ENCODE data around the gene TOM1. TPM values are rescaled to one million over a fixed set of nuclear protein-coding genes. Genes with fewer than 3 reads are reported as not detected.

Gene TOM1
- total RNA-seq = 10 to 100 TPM; 15.1 to 17.0 TPM
- 34.5 TPM for polyA plus RNA-seq

DNA sequence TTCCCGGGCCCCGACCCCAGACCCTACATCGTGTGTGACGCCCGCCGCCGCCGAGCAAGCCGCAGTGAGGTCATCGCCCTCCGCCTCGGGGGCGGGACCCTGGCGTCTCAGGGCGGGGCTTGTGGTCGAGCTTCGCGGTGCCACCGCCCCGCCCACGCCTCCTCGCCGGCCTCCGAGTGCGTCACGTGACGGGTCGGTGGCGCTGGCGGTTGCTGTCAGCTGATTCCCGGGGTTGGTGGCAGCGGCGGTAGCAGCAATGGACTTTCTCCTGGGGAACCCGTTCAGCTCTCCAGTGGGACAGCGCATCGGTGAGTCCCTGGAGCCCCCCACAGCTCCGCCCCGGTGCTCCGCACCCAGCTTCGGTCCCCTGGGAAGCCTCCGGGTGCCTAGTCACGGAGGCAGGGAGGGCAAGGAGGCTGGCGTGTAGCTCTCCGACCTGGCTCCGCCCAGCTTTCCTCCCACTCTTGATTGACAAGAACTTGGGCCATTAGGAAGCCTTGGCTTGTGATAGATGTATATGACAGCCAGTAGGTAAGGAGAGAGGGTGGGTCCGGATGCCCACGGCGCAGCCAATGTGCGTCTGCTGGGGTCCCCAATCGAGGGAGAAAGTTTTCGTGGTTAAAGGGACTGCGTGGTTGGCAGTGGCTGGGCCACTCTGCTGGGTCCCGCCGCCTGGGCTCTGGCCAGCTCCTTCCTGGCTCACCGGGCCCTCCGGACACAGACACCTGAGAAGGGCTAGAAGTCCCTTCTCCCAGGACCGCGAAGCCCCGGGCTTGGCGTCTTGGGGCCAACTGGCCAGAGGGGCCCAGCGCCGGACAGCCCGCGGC lies at the start of gene TOM1:
TOM1 (plus strand) TSS at position 222 of the 827 bp plus-strand sequence; CDS start at position 257, 35 bp downstream.
- DNase-seq = peak; percentile 94 to 99 (median 98)
- peaks cover 0 to 1% of the 10 kb centered on the region in 2 donors for H3K27me3 Mint-ChIP-seq
- ChIA-PET CTCF (interaction anchor here (1.1 to 1.8 kb wide), 6 partner anchors 14 to 68 kb away, joined by 3 to 8 read pairs (median 4); partner anchors contain the start of gene HMGXB4), POLR2A (interaction anchor here (0.6 to 2.0 kb wide), 5 partner anchors 11 to 51 kb away, joined by 3 to 22 read pairs (median 8); partner anchors contain the start of gene HMGXB4)
- H3K36me3 Mint-ChIP-seq = peaks cover 0 to 22% (median 6%) of the 10 kb centered on the region in 3 donors
- peaks cover 28 to 49% (median 33%) of the 10 kb centered on the region in 3 donors for H3K4me1 Mint-ChIP-seq
- Histone ChIP-seq H3K36me3 (ENCODE audit: insufficient read depth, low read length) (no peaks in the 10 kb centered on the region), H3K27ac (ENCODE audit: low read depth, low read length) (peak within 1 kb of the TSS; percentile 99), H3K27me3 (ENCODE audit: insufficient read depth, low read length, poor library complexity, severe bottlenecking) (no peaks in the 10 kb centered on the region), H3K4me3 (ENCODE audit: low read length) (peak within 1 kb of the TSS; percentile 98), H3K4me1 (ENCODE audit: insufficient read depth, low read length) (peaks cover 21% of the 10 kb centered on the region), H3K9me3 (ENCODE audit: low read length) (no peaks in the 10 kb centered on the region)
- H3K9me3 Mint-ChIP-seq = no peaks in the 10 kb centered on the region
- H3K27ac Mint-ChIP-seq = peak within 1 kb of the TSS; percentile 95 to 99 (median 99)
- H3K4me3 Mint-ChIP-seq = peak within 1 kb of the TSS; percentile 93 to 98 (median 95)

DNA sequence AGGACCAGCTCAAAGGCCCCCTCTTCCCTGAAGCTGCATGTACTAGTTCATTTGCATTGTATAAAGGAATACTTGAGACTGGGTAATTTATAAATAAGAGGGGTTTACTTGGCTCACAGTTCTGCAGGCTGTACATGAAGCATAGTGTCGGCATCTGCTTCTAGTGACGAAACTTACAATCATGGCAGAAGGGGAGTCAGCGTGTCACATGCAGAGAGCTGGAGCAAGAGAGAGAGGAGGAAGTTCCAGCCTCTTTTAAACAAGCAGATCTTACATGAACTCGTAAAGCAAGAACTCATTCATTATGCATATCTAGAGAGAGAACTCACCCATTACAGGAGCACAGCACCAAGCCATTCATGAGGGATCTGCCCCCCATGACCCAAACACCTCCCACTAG lies 49.5 kb upstream of the TOM1 start:
- Mint-ChIP-seq H3K36me3 (no peaks in the 10 kb centered on the region), H3K4me3 (no peak overlapping the region), H3K4me1 (no peaks in the 10 kb centered on the region), H3K9me3 (no peaks in the 10 kb centered on the region), H3K27ac (no peak overlapping the region), H3K27me3 (peaks cover 7 to 29% of the 10 kb centered on the region in 2 donors)
- Histone ChIP-seq H3K4me3 (ENCODE audit: low read length) (no peak overlapping the region), H3K4me1 (ENCODE audit: insufficient read depth, low read length) (no peaks in the 10 kb centered on the region), H3K27me3 (ENCODE audit: insufficient read depth, low read length, poor library complexity, severe bottlenecking) (no peaks in the 10 kb centered on the region), H3K9me3 (ENCODE audit: low read length) (no peaks in the 10 kb centered on the region), H3K27ac (ENCODE audit: low read depth, low read length) (no peak overlapping the region), H3K36me3 (ENCODE audit: insufficient read depth, low read length) (no peaks in the 10 kb centered on the region)
- ChIA-PET CTCF (no interaction called here), POLR2A (no interaction called here)
- no peak for DNase-seq

DNA sequence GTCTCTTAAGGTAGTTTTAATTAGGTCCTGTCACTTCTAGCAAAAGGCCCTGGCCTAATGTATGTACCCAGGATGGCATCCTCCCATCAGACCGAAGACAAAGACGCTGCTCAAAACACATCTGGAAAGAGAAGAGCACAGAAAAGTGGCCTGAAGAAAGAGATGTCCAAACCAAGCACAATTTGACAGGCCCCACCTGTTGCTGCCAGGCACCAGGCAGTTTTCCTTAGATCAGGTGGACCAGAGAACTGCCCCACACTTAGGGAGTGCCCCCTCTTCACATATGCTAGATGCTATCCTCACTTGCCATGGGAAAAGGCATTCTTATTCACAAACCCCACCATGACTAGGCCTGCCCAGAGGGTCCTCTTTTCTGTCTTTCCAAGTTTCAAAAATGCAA lies 45.7 kb upstream of the TOM1 start:
- Mint-ChIP-seq H3K4me1 (peaks cover 16 to 19% (median 18%) of the 10 kb centered on the region in 3 donors), H3K4me3 (peak overlapping the region in 1 of 7 donors; percentile 61), H3K36me3 (peaks cover 0 to 8% (median 0%) of the 10 kb centered on the region in 3 donors), H3K27ac (no peak overlapping the region), H3K27me3 (peaks cover 5 to 7% of the 10 kb centered on the region in 2 donors), H3K9me3 (no peaks in the 10 kb centered on the region)
- peaks cover 16% of the 10 kb centered on the region for H3K4me1 ChIP-seq (ENCODE audit: insufficient read depth, low read length)
- ChIA-PET POLR2A (no interaction called here), CTCF (no interaction called here)
- no peak for DNase-seq
- no peaks in the 10 kb centered on the region for H3K27me3 ChIP-seq (ENCODE audit: insufficient read depth, low read length, poor library complexity, severe bottlenecking)
- no peaks in the 10 kb centered on the region for H3K36me3 ChIP-seq (ENCODE audit: insufficient read depth, low read length)
- no peak overlapping the region for H3K27ac ChIP-seq (ENCODE audit: low read depth, low read length)
- H3K4me3 ChIP-seq (ENCODE audit: low read length) = no peak overlapping the region
- H3K9me3 ChIP-seq (ENCODE audit: low read length) = no peaks in the 10 kb centered on the region

DNA sequence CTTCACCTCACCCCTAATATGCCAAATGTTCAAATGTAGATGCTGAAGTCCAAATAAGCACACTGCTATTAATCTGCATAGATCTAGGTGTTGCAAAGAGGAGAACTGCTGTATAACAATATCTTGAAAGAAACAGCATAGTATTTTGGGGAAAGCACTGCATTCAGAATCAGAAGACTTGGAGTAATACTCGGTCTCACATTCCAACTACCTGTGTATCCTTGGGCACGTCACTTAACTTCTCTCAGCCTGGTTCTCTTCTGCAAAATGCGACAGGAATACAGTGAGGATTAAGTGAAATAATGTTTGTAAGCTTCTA lies 42.7 kb upstream of the TOM1 start:
- Mint-ChIP-seq H3K4me3 (peak overlapping the region; percentile 91 to 95 (median 93)), H3K27me3 (peaks cover 2 to 3% of the 10 kb centered on the region in 2 donors), H3K9me3 (no peaks in the 10 kb centered on the region), H3K36me3 (peaks cover 0 to 8% (median 3%) of the 10 kb centered on the region in 3 donors), H3K4me1 (peaks cover 25 to 36% (median 32%) of the 10 kb centered on the region in 3 donors), H3K27ac (peak overlapping the region; percentile 94 to 97 (median 96))
- H3K9me3 ChIP-seq (ENCODE audit: low read length) = no peaks in the 10 kb centered on the region
- H3K27ac ChIP-seq (ENCODE audit: low read depth, low read length) = no peak overlapping the region
- H3K4me3 ChIP-seq (ENCODE audit: low read length) = peak overlapping the region; percentile 52
- H3K36me3 ChIP-seq (ENCODE audit: insufficient read depth, low read length) = no peaks in the 10 kb centered on the region
- POLR2A ChIA-PET = interaction anchor here (0.6 to 3.5 kb wide), 3 partner anchors 43 to 1448 kb away, joined by 5 to 22 read pairs (median 5); partner anchors contain the start of gene TOM1
- CTCF ChIA-PET = interaction anchor here (0.6 to 2.2 kb wide), 5 partner anchors 11 to 50 kb away, joined by 3 to 18 read pairs (median 4); partner anchors contain the start of gene TOM1
- H3K4me1 ChIP-seq (ENCODE audit: insufficient read depth, low read length) = peaks cover 16% of the 10 kb centered on the region
- DNase-seq = no peak
- H3K27me3 ChIP-seq (ENCODE audit: insufficient read depth, low read length, poor library complexity, severe bottlenecking) = no peaks in the 10 kb centered on the region

DNA sequence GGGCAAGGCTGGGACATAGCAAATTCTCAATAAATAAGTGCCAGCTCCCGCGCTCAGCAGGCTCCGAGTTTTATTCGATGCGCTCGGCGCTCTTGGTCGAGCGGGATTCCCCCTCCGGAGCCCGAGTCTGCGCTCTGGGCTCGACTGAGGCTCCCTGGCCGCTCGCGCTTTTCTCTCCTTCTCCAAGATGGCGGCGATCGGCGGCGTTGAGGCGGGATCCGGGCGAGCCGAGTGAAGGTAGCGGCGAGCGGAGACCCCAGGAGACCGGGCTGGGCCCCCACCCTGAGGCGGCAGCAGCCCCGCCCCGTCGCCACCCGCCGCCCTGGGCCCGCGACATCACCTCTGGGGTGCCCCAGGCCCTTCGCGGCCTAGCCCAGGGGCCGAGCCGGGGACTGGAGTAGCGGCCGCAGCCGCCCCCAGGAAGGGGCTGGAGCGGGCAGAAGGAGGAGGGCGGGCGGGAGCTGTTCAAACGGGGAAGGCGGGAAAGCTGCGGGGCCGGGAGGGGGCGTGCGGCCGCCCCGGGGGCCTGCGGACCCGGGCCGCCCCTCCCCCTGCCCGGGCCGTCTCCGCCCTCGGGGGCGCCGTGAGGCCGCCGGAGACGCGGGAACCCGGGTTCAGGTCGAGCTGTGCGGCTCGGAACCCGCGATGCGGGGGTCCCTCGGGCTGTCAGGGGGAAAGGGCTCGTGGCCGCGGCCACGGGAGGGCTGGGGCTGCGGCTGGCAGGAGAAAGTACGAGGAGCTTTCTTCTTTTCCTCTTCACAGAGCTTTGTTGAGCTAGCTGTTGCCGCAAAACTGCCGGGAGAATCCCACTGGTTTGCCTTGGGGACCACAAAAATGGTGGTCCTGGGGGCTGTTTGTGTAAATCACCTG lies 42.1 kb upstream of the TOM1 start, which contains the start of gene HMGXB4:
HMGXB4 (plus strand) TSS at position 173 of the 870 bp plus-strand sequence. CDS start 4,898 bp downstream, outside the sequence.
- H3K4me3 Mint-ChIP-seq = peak within 1 kb of the TSS; percentile 91 to 98 (median 94)
- no peaks in the 10 kb centered on the region for H3K9me3 Mint-ChIP-seq
- H3K27me3 Mint-ChIP-seq = peaks cover 0 to 2% of the 10 kb centered on the region in 2 donors
- peaks cover 25 to 36% (median 32%) of the 10 kb centered on the region in 3 donors for H3K4me1 Mint-ChIP-seq
- ChIA-PET CTCF (interaction anchor here (0.6 to 2.2 kb wide), 7 partner anchors 10 to 49 kb away, joined by 3 to 18 read pairs (median 4); partner anchors contain the start of gene TOM1), POLR2A (interaction anchor here (0.6 to 3.5 kb wide), 4 partner anchors 42 to 1448 kb away, joined by 4 to 22 read pairs (median 5); partner anchors contain the start of gene TOM1)
- H3K36me3 Mint-ChIP-seq = peaks cover 0 to 14% (median 3%) of the 10 kb centered on the region in 3 donors
- Histone ChIP-seq H3K4me3 (ENCODE audit: low read length) (peak within 1 kb of the TSS; percentile 52), H3K36me3 (ENCODE audit: insufficient read depth, low read length) (peaks cover 4% of the 10 kb centered on the region), H3K27ac (ENCODE audit: low read depth, low read length) (peak within 1 kb of the TSS; percentile 75), H3K9me3 (ENCODE audit: low read length) (no peaks in the 10 kb centered on the region), H3K27me3 (ENCODE audit: insufficient read depth, low read length, poor library complexity, severe bottlenecking) (no peaks in the 10 kb centered on the region), H3K4me1 (ENCODE audit: insufficient read depth, low read length) (peaks cover 16% of the 10 kb centered on the region)
- peak; percentile 79 to 92 (median 86) for DNase-seq
- H3K27ac Mint-ChIP-seq = peak within 1 kb of the TSS; percentile 95 to 98 (median 96)

DNA sequence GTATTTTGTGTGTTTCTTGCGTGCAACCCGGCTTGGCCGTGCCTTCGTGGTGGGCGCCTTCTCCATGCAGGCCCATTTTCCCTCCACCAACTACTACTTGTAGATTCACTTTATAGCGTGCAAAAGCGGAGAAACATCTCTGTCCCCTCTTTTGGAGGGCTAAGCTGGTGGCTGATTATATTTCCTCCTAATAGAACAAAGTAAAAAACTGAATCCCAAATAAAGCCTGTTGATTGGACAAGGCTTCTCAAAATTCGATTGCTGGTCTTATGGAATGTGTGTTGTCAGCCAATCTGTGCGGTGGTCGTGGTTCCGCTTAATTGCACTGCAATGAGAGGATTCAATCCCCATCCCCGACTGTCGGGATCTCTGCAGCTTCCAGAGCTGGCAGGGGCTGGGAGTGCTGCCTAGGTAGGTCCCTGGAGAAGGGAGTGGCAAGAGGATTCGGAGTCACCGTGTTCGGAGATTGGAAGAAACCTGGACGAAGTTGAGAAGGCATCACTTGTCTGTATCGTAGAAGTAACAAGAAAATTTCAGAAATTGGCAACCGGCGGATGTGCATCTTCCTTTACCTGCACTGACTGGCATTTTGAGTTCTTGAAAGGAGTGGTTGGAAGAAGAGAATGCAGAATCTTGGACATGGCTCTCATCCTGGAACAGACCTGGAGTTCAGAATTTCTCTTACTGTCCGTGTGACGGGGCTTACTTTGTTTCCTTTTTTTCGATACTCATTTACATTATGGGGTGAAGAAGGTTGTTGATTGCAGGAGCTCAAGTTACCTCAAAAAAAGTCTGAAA lies 41.3 kb upstream of the TOM1 start:
- H3K27me3 Mint-ChIP-seq = peaks cover 0 to 2% of the 10 kb centered on the region in 2 donors

DNA sequence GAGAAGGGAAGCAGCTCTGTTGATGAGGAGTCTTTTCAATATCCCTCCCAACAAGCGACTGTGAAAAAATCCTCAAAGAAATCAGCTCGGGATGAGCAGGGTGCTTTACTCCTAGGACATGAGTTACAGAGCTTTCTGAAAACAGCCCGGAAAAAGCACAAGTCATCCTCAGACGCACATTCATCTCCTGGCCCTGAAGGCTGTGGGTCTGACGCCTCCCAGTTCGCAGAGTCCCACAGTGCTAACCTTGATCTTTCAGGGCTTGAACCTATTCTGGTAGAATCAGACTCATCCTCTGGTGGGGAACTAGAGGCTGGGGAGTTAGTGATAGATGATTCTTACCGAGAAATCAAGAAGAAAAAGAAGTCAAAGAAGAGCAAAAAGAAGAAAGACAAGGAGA lies 34.7 kb upstream of the TOM1 start:
- ChIA-PET POLR2A (no interaction called here), CTCF (no interaction called here)
- Histone ChIP-seq H3K9me3 (ENCODE audit: low read length) (no peaks in the 10 kb centered on the region), H3K36me3 (ENCODE audit: insufficient read depth, low read length) (peaks cover 36% of the 10 kb centered on the region), H3K27ac (ENCODE audit: low read depth, low read length) (no peak overlapping the region), H3K27me3 (ENCODE audit: insufficient read depth, low read length, poor library complexity, severe bottlenecking) (no peaks in the 10 kb centered on the region), H3K4me1 (ENCODE audit: insufficient read depth, low read length) (peaks cover 4% of the 10 kb centered on the region), H3K4me3 (ENCODE audit: low read length) (no peak overlapping the region)
- Mint-ChIP-seq H3K4me1 (peaks cover 12 to 30% (median 16%) of the 10 kb centered on the region in 3 donors), H3K27ac (peak overlapping the region in 1 of 8 donors; percentile 23), H3K4me3 (no peak overlapping the region), H3K27me3 (peaks cover 0 to 1% of the 10 kb centered on the region in 2 donors), H3K36me3 (peaks cover 21 to 75% (median 32%) of the 10 kb centered on the region in 3 donors), H3K9me3 (no peaks in the 10 kb centered on the region)
- no peak for DNase-seq

More for the DNA sequence above, 41.3 kb upstream of the TOM1 start:
- Mint-ChIP-seq H3K4me1 (peaks cover 25 to 36% (median 32%) of the 10 kb centered on the region in 3 donors), H3K27ac (peak overlapping the region; percentile 71 to 98 (median 95)), H3K4me3 (peak overlapping the region; percentile 89 to 98 (median 92)), H3K9me3 (no peaks in the 10 kb centered on the region), H3K36me3 (peaks cover 0 to 22% (median 3%) of the 10 kb centered on the region in 3 donors)
- ChIA-PET POLR2A (interaction anchor here (0.7 to 3.5 kb wide), 3 partner anchors 41 to 405 kb away, joined by 4 to 22 read pairs (median 5); partner anchors contain the start of gene TOM1), CTCF (interaction anchor here (0.7 to 2.2 kb wide), 6 partner anchors 9 to 48 kb away, joined by 3 to 18 read pairs (median 4); partner anchors contain the start of gene TOM1)
- peak in 1 of 5 donors; percentile 45 for DNase-seq
- peaks cover 6% of the 10 kb centered on the region for H3K36me3 ChIP-seq (ENCODE audit: insufficient read depth, low read length)
- peak overlapping the region; percentile 52 for H3K4me3 ChIP-seq (ENCODE audit: low read length)
- peak overlapping the region; percentile 75 for H3K27ac ChIP-seq (ENCODE audit: low read depth, low read length)
- H3K4me1 ChIP-seq (ENCODE audit: insufficient read depth, low read length) = peaks cover 16% of the 10 kb centered on the region
- H3K9me3 ChIP-seq (ENCODE audit: low read length) = no peaks in the 10 kb centered on the region
- no peaks in the 10 kb centered on the region for H3K27me3 ChIP-seq (ENCODE audit: insufficient read depth, low read length, poor library complexity, severe bottlenecking)

All from CD8-positive, alpha-beta memory T cell (primary cell).